ENCODE results near the gene TP53TG3E. TPM values are rescaled to one million over a fixed set of nuclear protein-coding genes. Genes with fewer than 3 reads are reported as not detected.
"Not testable (repeated sequence)": the region's sequence is repeated elsewhere in the genome, so short reads cannot be mapped to it uniquely, and the experiment has no call there.

The TP53TG3E gene, protein sequence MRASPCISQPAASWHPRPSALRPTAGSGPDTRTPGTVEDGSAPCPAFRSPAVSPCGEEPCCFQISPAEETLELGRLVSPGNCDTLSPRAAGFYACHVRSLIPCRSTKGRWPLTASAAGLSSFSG
- total RNA-seq (2014; rRNA removed; shearing (Covaris generic)) (not detected in 2 replicates), polyA plus RNA-seq (2016; fragmentation: Nextera tagmentation; extraction: Ambion mirVana) (not detected in 2 replicates)
- long read RNA-seq = 0 reads

DNA sequence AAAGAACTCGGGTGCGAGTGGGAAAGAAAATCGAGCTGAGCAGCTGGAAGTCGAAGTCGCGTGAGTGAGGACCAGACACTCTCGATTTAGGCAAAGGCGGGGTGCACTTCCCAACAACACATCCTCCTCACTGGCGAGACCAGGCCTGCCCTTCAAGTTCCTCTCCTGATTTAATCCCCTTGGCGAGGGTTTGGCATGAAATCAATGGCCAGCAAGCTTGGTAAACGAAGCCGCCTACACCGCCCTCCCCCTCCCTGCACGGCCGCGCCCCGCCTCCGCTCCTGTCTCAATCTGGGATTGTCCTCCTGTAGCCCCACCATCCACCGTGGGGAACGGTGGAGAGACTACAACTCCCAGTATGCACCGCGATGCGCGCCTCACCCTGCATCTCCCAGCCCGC lies at the start of gene TP53TG3E:
TSS of gene TP53TG3E (plus strand) at position 301 of the 400 bp plus-strand sequence. CDS start at position 369, 68 bp downstream.
- not testable (repeated sequence) for H3K27ac Mint-ChIP-seq; H4K20me1 ChIP-seq (replicated peaks; ENCODE audit: insufficient read depth); H3K79me2 ChIP-seq (replicated peaks; ENCODE audit: insufficient read depth); H3F3A ChIP-seq (replicated peaks; ENCODE audit: low read depth); H3K36me3 ChIP-seq (ENCODE audit: insufficient read depth); H3K27me3 ChIP-seq (ENCODE audit: insufficient read depth); H3K9me3 Mint-ChIP-seq; H2AFZ ChIP-seq; DNase-seq (ENCODE audit: low spot score); H3K4me1 ChIP-seq (ENCODE audit: insufficient read depth); H3K4me1 Mint-ChIP-seq; H3K27ac ChIP-seq (ENCODE audit: low read depth); H3K9me2 ChIP-seq (ENCODE audit: insufficient read depth); H3K27me3 Mint-ChIP-seq (ENCODE audit: insufficient read depth, low read depth, poor library complexity); H3K4me2 ChIP-seq; H3K36me3 Mint-ChIP-seq (ENCODE audit: low read depth); H3K4me3 ChIP-seq; H3K4me3 Mint-ChIP-seq; ATAC-seq

DNA sequence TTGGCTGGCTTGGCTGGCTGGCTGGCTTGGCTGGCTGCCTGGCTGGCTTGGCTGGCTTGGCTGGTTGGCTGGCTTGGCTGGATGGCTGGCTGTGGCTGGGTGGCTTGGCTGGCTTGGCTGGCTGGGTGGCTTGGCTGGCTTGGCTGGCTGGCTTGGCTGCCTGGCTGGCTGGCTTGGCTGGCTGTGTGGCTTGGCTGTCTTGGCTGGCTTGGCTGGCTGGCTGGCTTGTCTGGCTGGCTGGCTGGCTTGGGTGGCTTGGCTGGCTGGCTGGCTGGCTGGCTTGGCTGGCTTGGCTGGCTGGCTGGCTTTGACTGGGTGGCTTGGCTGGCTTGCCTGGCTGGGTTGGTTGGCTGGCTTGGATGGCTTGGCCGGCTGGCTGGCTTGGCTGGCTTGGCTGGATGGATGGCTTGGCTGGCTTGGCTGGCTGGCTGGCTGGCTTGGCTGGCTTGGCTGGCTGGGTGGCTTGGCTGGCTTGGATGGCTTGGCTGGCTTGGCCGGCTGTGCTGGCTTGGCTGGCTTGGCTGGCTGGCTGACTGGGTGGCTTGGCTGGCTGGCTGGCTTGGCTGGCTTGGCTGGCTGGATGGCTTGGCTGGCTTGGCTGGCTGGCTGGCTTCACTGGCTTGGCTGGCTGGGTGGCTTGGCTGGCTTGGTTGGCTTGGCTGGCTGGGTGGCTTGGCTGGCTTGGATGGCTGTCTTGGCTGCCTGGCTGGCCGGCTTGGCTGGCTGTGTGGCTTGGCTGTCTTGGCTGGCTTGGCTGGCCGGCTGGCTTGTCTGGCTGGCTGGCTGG lies 32.3 kb downstream of the TP53TG3E start:
- H3K4me3 Mint-ChIP-seq; H3F3A ChIP-seq (replicated peaks; ENCODE audit: low read depth); H3K36me3 ChIP-seq (ENCODE audit: insufficient read depth); H3K4me3 ChIP-seq; H3K9me2 ChIP-seq (ENCODE audit: insufficient read depth); ATAC-seq; H3K4me2 ChIP-seq; H3K27me3 ChIP-seq (ENCODE audit: insufficient read depth); H3K27ac Mint-ChIP-seq; H3K27ac ChIP-seq (ENCODE audit: low read depth); H3K27me3 Mint-ChIP-seq (ENCODE audit: insufficient read depth, low read depth, poor library complexity); H3K4me1 Mint-ChIP-seq; H4K20me1 ChIP-seq (replicated peaks; ENCODE audit: insufficient read depth); H2AFZ ChIP-seq; H3K4me1 ChIP-seq (ENCODE audit: insufficient read depth); H3K79me2 ChIP-seq (replicated peaks; ENCODE audit: insufficient read depth); DNase-seq (ENCODE audit: low spot score): not testable (repeated sequence)
- H3K36me3 Mint-ChIP-seq (ENCODE audit: low read depth) = peaks cover 18% of the 10 kb centered on the region; the same call in 2 of the 3 replicates
- peaks cover 36% of the 10 kb centered on the region for H3K9me3 Mint-ChIP-seq

DNA sequence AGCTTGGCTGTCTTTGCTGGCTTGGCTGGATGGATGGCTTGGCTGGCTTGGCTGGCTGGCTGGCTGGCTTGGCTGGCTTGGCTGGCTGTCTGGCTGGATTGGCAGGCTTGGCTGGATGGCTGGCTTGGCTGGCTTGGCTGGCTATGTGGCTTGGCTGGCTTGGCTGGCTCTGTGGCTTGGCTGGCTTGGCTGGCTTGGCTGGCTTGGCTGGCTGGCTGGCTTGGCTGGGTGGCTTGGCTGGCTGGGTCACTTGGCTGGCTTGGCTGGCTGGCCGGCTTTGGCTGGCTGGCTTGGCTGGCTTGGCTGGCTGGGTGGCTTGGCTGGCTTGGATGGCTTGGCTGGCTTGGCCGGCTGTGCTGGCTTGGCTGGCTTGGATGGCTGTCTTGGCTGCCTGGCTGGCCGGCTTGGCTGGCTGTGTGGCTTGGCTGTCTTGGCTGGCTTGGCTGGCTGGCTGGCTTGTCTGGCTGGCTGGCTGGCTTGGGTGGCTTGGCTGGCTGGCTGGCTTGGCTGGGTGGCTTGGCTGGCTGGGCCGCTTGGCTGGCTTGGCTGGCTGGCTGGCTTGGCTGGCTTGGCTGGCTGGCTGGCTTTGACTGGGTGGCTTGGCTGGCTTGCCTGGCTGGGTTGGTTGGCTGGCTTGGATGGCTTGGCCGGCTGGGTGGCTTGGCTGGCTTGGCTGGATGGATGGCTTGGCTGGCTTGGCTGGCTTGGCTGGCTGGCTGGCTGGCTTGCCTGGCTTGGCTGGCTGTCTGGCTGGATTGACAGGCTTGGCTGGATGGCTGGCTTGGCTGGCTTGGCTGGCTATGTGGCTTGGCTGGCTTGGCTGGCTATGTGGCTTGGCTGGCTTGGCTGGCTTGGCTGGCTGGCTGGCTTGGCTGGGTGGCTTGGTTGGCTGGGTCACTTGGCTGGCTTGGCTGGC lies 33.8 kb downstream of the TP53TG3E start:
- Mint-ChIP-seq H3K36me3 (ENCODE audit: low read depth) (peaks cover 18% of the 10 kb centered on the region; the same call in 2 of the 3 replicates), H3K9me3 (peaks cover 36% of the 10 kb centered on the region)
- H3K27me3 ChIP-seq (ENCODE audit: insufficient read depth); H4K20me1 ChIP-seq (replicated peaks; ENCODE audit: insufficient read depth); ATAC-seq; H3K79me2 ChIP-seq (replicated peaks; ENCODE audit: insufficient read depth); H2AFZ ChIP-seq; H3K36me3 ChIP-seq (ENCODE audit: insufficient read depth); H3K27me3 Mint-ChIP-seq (ENCODE audit: insufficient read depth, low read depth, poor library complexity); H3F3A ChIP-seq (replicated peaks; ENCODE audit: low read depth); H3K4me2 ChIP-seq; H3K4me1 ChIP-seq (ENCODE audit: insufficient read depth); H3K4me3 ChIP-seq; H3K9me2 ChIP-seq (ENCODE audit: insufficient read depth); H3K4me3 Mint-ChIP-seq; DNase-seq (ENCODE audit: low spot score); H3K27ac Mint-ChIP-seq; H3K4me1 Mint-ChIP-seq; H3K27ac ChIP-seq (ENCODE audit: low read depth): not testable (repeated sequence)

DNA sequence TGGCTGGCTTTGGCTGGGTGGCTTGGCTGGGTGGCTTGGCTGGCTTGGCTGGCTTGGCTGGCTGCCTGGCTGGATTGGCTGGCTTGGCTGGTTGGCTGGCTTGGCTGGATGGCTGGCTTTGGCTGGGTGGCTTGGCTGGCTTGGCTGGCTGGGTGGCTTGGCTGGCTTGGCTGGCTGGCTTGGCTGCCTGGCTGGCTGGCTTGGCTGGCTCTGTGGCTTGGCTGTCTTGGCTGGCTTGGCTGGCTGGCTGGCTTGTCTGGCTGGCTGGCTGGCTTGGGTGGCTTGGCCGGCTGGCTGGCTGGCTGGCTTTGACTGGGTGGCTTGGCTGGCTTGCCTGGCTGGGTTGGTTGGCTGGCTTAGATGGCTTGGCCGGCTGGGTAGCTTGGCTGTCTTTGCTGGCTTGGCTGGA lies 34.4 kb downstream of the TP53TG3E start:
- H3K36me3 ChIP-seq (ENCODE audit: insufficient read depth); H3K27me3 ChIP-seq (ENCODE audit: insufficient read depth); H3K4me2 ChIP-seq; H3K4me1 Mint-ChIP-seq; H4K20me1 ChIP-seq (replicated peaks; ENCODE audit: insufficient read depth); DNase-seq (ENCODE audit: low spot score); H3K4me3 Mint-ChIP-seq; H3K4me3 ChIP-seq; H3F3A ChIP-seq (replicated peaks; ENCODE audit: low read depth); H3K27me3 Mint-ChIP-seq (ENCODE audit: insufficient read depth, low read depth, poor library complexity); H3K27ac Mint-ChIP-seq; ATAC-seq; H2AFZ ChIP-seq; H3K4me1 ChIP-seq (ENCODE audit: insufficient read depth); H3K27ac ChIP-seq (ENCODE audit: low read depth); H3K9me2 ChIP-seq (ENCODE audit: insufficient read depth); H3K79me2 ChIP-seq (replicated peaks; ENCODE audit: insufficient read depth): not testable (repeated sequence)
- Mint-ChIP-seq H3K9me3 (peaks cover 36% of the 10 kb centered on the region), H3K36me3 (ENCODE audit: low read depth) (peaks cover 18% of the 10 kb centered on the region; the same call in 2 of the 3 replicates)

DNA sequence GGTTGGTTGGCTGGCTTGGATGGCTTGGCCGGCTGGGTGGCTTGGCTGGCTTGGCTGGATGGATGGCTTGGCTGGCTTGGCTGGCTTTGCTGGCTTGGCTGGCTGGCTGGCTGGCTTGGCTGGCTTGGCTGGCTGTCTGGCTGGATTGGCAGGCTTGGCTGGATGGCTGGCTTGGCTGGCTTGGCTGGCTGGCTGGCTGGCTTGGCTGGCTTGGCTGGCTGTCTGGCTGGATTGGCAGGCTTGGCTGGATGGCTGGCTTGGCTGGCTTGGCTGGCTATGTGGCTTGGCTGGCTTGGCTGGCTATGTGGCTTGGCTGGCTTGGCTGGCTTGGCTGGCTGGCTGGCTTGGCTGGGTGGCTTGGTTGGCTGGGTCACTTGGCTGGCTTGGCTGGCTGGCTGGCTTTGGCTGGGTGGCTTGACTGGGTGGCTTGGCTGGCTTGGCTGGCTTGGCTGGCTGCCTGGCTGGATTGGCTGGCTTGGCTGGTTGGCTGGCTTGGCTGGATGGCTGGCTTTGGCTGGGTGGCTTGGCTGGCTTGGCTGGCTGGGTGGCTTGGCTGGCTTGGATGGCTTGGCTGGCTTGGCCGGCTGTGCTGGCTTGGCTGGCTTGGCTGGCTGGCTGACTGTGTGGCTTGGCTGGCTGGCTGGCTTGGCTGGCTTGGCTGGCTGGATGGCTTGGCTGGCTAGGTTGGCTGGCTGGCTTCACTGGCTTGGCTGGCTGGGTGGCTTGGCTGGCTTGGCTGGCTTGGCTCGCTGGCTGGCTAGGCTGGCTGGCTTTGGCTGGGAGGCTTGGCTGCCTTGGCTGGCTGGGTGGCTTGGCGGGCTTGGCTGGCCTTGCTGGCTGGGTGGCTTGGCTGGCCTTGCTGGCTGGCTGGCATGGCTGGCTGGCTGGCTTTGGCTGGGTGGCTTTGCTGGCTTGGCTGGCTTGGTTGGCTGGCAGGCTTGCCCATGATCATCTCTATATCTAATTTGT lies 35.3 kb downstream of the TP53TG3E start:
- H3K4me3 Mint-ChIP-seq; H3K27me3 ChIP-seq (ENCODE audit: insufficient read depth); H3F3A ChIP-seq (replicated peaks; ENCODE audit: low read depth); ATAC-seq; H3K27me3 Mint-ChIP-seq (ENCODE audit: insufficient read depth, low read depth, poor library complexity); H3K4me3 ChIP-seq; H3K27ac Mint-ChIP-seq; H4K20me1 ChIP-seq (replicated peaks; ENCODE audit: insufficient read depth); H3K36me3 ChIP-seq (ENCODE audit: insufficient read depth); H3K79me2 ChIP-seq (replicated peaks; ENCODE audit: insufficient read depth); H3K4me1 Mint-ChIP-seq; H2AFZ ChIP-seq; H3K4me1 ChIP-seq (ENCODE audit: insufficient read depth); DNase-seq (ENCODE audit: low spot score); H3K9me2 ChIP-seq (ENCODE audit: insufficient read depth); H3K4me2 ChIP-seq; H3K27ac ChIP-seq (ENCODE audit: low read depth): not testable (repeated sequence)
- Mint-ChIP-seq H3K36me3 (ENCODE audit: low read depth) (peaks cover 18% of the 10 kb centered on the region; the same call in 2 of the 3 replicates), H3K9me3 (peaks cover 36% of the 10 kb centered on the region)

Measured in GM23338 (cell line).